ENCODE measurements around the gene TRAFD1. TPM values are rescaled to one million over a fixed set of nuclear protein-coding genes. Genes with fewer than 3 reads are reported as not detected.

Gene TRAFD1
- total and polyA plus RNA-seq, 2 of the 13 experiments (the other 11 are each of a cell fraction or from before 2014, with no cell fraction given), result 9.5 to 20.9 TPM

GRCh38 chr12:112196196-112196875 lies 71.0 kb downstream of the TRAFD1 start (continued):
- TF ChIP-seq ZNF737 (CRISPR knock-in tag; IDR thresholded peaks at IDR 0.05; ENCODE audit: borderline replicate concordance), result no peak

GRCh38 chr12:112198120-112198733 lies 72.9 kb downstream of the TRAFD1 start:
- Histone ChIP-seq H2AFZ (ENCODE audit: low read length) (no peak overlapping the region), H3K4me1 (ENCODE audit: insufficient read depth, low read length) (no peaks in the 10 kb centered on the region), H3K27me3 (ENCODE audit: control insufficient read depth in 1 of 2, insufficient read depth in 2 of 2, low read length in 2 of 2) (no peaks in the 10 kb centered on the region), H3K27ac (ENCODE audit: extremely low read length, insufficient read depth, low read length) (no peak overlapping the region), H3K4me2 (ENCODE audit: low read depth, low read length) (no peak overlapping the region), H4K20me1 (ENCODE audit: insufficient read depth, low read length) (no peaks in the 10 kb centered on the region), H3K4me3 (replicated peaks in 1 of 3; ENCODE audit: insufficient read depth in 1 of 3, low read depth in 2 of 3, low read length in 3 of 3) (no peak overlapping the region), H3K9me3 (ENCODE audit: low read length) (no peaks in the 10 kb centered on the region), H3K79me2 (ENCODE audit: insufficient read depth, low read length) (no peaks in the 10 kb centered on the region), H3K9ac (ENCODE audit: insufficient read depth, low read depth, low read length) (no peak overlapping the region), H3K36me3 (replicated peaks in 1 of 2; ENCODE audit: control insufficient read depth in 1 of 2, insufficient read depth in 2 of 2, low read length in 2 of 2) (peaks cover 2 to 37% of the 10 kb centered on the region in 2 experiments; a peak in 4 of 5 replicates)
- ChIA-PET CTCF (ENCODE audit: low intra/inter-chr PET ratio, low total read pairs) (interaction anchor here (1.2 to 2.4 kb wide), 3 partner anchors 184 to 213 kb away, joined by 3 to 28 read pairs (median 8); partner anchors contain the start of gene HECTD4), POLR2A (interaction anchor here (1.1 to 2.2 kb wide), 2 partner anchors 189 to 212 kb away, joined by 7 to 9 read pairs; no protein-coding TSS in a partner anchor)
- TF ChIP-seq SP2 (CRISPR knock-in tag; IDR thresholded peaks at IDR 0.05) (no peak), RAD21 (CRISPR knock-in tag; IDR thresholded peaks at IDR 0.05) (peak; percentile 67), SOX6 (IDR thresholded peaks at IDR 0.05) (no peak), SOX6 (CRISPR knock-in tag; IDR thresholded peaks at IDR 0.05) (peak; percentile 8; the same call in 1 of the 2 replicates), DDIT3 (CRISPR knock-in tag; IDR thresholded peaks at IDR 0.05) (no peak), MNT (IDR thresholded peaks at IDR 0.05) (no peak), STAG1 (CRISPR knock-in tag; IDR thresholded peaks at IDR 0.05) (peak; percentile 86), CTCF (CRISPR knock-in tag; IDR thresholded peaks at IDR 0.05) (peak; percentile 84), FOSL2 (CRISPR knock-in tag; IDR thresholded peaks at IDR 0.05) (0 out of 2 replicates have a peak, but pooled peaks have one; percentile 16), ZKSCAN1 (IDR thresholded peaks at IDR 0.05; ENCODE audit: low read length) (0 out of 2 replicates have a peak, but pooled peaks have one; percentile 25), XRCC5 (optimal IDR thresholded peaks at IDR 0.05; ENCODE audit: low read length) (peak; percentile 54), SMC3 (IDR thresholded peaks at IDR 0.05; ENCODE audit: low read length) (peak; percentile 81; the same call in 1 of the 2 replicates), ZNF598 (CRISPR knock-in tag; IDR thresholded peaks at IDR 0.05; ENCODE audit: borderline replicate concordance) (0 out of 2 replicates have a peak, but pooled peaks have one; percentile 31), ZNF710 (CRISPR knock-in tag; IDR thresholded peaks at IDR 0.05; ENCODE audit: borderline replicate concordance) (no peak), ZNF501 (CRISPR knock-in tag; IDR thresholded peaks at IDR 0.05) (0 out of 2 replicates have a peak, but pooled peaks have one; percentile 21)
- ATAC-seq (peak; percentile 100), DNase-seq (ENCODE audit: low spot score) (peak; percentile 64), FAIRE-seq (peak; percentile 78)
- 92% methylated on average over 8 of the region's 9 CpGs for WGBS (ENCODE audit: low lambda C conversion rate)
- no TSS peak for BruUV-seq (replicated peaks)
- intact Hi-C loops (cut with micrococcal nuclease; ENCODE audit: unreplicated experiment) (loop anchor here (1.0 to 2.0 kb wide), 2 partner anchors 189 to 213 kb away; no protein-coding TSS in a partner anchor), in situ Hi-C loops (cut with HindIII; ENCODE audit: extremely low pct_ligation_motif_present, low pct_unique_long_range_greater_than_20kb) (loop anchor here (5.0 kb wide), 1 partner anchor 189 kb away; no protein-coding TSS in a partner anchor)
